Activated CD8-positive, alpha-beta memory T cell treated with anti-CD3 and anti-CD28 coated beads, Interleukin-2, amount 50 U/mL, for 48 hours (primary cell): Measurements from ENCODE around the gene BCL2L2.
"Not testable (repeated sequence)": the region's sequence is repeated elsewhere in the genome, so short reads cannot be mapped to it uniquely, and the experiment has no call there.

ENCODE experiments used
- DNase-seq: peaks from one replicate; pipeline ENCODE4 v3.0.0-alpha.2; 2020

The BCL2L2 gene

GRCh38 chr14:23324993-23325392 is 18.4 kb downstream of the BCL2L2 start:
- DNase-seq, result no peak

DNA sequence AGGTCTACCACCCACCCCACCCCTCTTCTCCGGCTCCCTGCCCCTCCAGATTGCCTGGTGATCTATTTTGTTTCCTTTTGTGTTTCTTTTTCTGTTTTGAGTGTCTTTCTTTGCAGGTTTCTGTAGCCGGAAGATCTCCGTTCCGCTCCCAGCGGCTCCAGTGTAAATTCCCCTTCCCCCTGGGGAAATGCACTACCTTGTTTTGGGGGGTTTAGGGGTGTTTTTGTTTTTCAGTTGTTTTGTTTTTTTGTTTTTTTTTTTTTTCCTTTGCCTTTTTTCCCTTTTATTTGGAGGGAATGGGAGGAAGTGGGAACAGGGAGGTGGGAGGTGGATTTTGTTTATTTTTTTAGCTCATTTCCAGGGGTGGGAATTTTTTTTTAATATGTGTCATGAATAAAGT is 19.1 kb downstream of the BCL2L2 start:
- not testable (repeated sequence) for DNase-seq

DNA sequence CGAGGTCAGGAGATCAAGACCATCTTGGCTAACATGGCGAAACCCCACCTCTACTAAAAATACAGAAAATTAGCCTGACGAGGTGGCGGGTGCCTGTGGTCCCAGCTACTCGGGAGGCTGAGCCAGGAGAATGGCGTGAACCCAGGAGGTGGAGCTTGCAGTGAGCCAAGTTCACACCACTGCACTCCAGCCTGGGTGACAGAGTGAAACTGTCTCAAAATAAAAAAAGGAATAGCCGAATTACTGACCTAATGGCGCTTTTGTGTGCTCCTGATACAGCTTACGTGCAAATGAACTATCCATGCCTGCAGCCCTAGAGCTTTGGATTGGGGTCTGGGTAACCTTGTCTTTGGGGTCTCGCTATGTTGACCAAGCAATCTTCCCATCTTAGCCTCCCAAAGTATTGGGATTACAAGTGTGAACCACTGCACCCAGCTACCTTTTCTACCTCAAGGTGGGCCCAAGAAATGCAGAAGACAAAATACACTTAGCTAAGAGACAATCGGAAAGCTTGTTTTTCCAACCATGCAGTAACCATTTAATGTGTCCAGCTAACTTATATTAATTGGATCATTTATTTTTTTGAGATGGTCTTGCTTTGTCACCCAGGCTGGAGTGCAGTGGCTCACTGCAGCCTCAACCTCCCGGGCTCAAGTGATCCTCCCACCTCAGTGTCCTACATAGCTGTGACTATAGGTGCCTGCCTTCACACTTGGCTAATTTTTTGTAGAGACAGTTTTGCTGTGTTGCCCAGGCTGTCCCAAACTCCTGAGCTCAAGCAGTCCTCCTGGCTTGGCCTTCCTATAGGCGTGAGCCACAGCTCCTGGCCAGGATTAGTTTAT is 20.1 kb downstream of the BCL2L2 start:
- DNase-seq, result no peak

DNA sequence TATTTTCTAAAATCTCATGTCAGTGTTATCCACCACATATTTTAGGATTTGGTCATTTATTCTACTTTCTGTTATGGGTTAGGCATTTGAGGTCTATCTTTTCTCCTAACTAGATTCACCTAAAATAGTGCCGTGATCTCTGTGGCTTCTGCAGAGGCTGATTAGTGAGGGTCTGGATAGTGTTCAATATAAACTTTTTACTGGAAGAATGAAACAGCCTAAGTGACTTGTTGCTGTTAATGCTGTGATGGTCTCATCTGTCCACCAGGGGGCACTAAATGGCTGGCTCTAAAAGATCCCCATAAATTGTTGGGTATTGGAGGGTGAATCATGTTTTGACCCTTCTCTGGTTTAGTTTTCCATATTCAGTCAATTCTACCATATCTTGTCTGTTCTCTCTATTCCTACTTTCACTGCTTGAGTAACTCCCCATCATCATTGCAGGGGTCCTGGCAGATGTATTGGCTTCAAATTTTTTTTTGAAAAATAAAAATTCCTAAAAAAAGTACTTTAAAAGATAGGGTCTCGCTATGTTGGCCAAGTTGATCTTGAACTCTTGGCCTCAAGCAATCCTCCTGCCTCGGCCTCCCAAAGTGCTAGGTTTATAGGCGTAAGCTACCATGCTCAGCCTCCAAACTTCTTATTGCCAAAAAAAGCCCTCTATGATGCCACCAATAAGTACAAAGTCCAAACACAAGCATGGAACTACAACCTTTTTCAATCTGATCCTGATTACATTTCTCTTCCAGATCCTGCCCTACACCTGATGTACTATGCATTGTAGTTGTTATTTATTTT is 21.5 kb downstream of the BCL2L2 start:
- peak; percentile 69 for DNase-seq

DNA sequence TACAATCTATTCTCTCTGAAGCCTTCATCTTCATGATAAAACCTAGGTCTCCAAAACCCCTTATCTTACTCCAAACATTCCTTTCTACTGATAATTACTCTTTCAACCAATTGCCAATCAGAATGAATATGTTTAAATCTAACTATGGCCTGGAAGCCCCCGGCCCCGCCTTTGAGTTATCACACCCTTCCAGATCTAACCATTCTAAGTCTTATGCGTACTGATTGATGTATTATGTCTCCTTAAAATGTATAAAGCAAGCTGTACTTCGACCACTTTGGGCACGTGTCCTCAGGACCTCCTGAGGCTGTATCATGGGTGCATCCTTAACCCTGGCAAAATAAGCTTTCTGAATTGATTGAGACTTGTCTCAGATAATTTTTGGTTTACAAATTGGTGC is 29.0 kb downstream of the BCL2L2 start:
- DNase-seq, result no peak

DNA sequence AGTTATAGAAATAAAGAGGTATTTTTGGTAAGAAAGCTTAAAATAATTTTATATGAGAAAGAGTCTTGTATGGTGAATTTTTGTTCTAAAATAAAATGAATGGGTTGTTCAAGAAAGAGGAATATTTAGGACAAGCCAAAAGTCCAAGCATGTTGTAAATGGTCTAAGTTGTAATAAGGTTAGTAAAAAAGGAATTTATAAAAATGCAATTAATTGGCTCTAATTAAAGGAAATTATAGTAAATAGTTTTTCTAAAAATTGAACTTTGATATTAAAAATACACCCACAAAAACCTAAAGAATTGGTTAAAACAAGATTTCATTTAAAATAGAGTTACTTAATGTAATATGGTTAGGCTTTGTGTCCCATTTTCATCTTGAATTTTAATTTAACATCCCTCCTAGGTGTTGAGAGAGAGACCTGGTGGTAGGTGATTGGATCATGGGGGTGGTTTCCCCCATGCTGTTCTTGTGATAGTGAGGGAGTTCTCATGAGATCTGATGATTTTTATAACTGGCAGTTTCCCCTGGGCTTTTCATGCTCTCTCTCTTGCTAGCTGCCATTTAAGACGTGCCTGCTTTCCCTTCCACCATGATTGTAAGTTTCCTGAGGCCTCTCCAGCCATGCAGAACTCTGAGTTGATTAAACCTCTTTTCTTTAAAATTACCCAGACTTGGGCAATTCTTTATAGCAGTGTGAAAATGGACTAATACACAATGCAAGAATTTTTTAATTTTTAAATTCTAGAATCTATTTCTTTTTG is 33.1 kb downstream of the BCL2L2 start:
- DNase-seq, result no peak

- DNase-seq, result no peak
Measured at GRCh38 chr14:23344481-23344880, 37.8 kb downstream of the BCL2L2 start.

GRCh38 chr14:23345987-23346692 is 39.5 kb downstream of the BCL2L2 start:
- no peak for DNase-seq

- DNase-seq, result no peak
Measured at GRCh38 chr14:23346693-23347405, 40.2 kb downstream of the BCL2L2 start.

DNA sequence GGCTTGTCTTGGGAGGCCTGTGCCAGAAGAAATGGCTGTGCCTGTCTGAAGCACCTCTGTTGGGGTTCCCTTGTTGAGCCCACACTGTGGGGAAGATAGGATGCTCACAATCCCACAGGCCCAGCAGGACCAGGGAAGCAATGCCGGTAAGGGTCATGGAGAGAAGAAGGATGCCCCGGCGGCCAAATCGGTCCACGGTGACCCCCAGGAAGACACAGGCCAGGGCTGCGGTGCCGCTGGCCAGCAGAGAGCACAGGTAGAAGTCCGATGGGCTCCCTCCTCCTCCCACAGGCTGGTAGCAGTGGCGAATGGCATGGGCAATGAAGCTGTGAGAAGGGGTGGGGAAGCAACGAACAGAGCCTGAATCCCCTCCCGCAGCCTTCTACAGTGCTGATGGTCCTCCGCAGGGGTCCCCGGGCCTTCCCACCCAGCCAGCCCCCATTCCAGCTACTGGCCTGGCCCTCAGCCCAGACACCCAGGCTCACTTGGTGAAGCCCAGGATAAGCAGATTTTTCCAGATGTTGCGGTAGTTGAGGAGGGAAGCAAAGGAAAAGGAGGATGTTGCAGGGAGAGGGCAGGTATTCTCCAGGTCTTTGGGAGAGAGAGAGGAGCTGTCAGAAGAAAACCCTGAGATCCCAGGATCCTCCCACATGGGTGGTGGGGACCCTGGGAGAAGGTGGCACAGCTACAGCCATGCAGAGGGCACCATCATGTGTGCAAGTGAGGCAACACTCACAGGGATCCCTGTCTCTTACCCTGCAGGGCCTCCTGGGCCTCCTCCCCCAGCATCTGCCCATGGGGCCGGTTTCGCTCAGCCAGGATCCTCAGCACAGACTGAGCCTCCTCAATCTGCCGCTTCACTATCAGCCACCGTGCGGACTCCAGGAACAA is 41.0 kb downstream of the BCL2L2 start:
- no peak for DNase-seq

GRCh38 chr14:23348297-23348655 is 41.6 kb downstream of the BCL2L2 start:
- no peak for DNase-seq

DNA sequence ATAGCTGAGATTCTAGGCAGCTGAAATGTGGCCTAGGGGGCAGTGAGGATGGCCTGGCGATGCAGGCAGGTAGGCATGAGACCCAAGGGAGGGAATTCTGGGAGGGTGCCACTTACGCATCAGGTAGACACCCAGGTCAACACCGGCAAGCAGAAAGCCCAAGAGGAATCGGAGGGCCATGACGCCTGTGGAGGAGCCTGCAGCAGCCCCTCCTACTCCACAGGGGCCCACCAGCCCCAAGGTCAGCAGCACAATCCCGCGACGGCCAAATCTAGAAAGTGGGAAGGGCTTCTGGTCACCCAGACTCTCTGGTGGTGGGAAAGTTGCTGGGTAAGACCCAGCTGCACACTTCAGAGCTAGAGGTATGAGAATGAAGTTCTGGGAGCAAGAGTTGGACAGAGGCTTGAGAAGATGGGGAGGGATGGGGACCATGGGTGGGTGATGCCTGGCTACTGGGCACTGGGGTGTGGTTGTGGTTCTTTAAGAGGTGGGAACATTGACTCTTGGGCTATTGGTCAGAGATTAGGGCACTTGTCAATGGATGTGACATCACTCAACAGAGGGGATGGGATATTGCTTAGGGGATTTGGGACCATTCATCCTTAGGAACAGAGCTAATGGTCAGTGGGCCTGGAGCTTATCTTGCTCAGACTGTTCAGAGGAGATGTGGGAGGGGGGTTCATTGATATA is 42.7 kb downstream of the BCL2L2 start:
- DNase-seq, result no peak

DNA sequence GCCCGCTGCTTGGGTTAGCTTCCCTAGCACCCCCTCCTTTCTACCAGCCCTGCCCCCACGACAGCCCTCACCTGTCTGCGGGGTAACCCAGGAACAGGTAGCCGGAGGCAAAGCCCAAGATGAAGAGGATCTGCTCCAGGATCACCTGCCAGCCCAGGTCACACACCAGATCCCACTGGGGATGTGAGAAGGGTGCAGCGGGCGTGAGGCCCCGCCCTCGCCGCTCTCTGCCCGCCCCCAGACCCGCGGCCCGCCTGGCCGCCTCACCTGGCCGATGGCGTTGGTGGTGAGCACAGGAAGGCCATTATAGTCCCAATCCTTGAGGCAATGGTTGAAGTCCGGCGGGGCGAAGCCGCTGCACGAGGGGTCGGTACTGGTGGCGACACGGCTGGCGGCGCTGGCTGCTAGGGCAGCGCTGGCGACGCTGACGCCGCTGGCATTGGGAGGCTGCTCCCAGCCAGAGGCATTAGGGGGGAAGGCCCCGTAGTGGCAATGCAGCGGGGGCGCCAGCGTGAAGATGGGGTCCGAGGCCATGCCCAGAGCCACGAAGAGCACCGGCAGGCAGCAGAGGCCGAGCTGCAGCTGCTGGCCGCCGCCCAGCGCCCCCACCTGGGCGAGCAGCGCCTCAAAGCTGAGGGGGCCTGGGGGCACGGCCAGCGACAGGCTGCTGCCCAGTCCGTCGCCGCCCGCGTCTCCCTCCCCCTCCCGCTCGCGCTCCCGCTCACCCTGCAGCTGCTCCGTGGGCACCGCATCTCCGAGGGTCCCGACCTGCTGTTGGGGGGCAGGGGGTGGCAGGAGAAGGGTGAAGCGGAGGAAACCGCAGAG is 45.3 kb downstream of the BCL2L2 start:
- DNase-seq, result no peak

GRCh38 chr14:23352506-23353432 is 46.1 kb downstream of the BCL2L2 start, which contains the start of gene SLC22A17:
SLC22A17 (minus strand) TSS chr14:23352887.
- peak; percentile 68 for DNase-seq

DNA sequence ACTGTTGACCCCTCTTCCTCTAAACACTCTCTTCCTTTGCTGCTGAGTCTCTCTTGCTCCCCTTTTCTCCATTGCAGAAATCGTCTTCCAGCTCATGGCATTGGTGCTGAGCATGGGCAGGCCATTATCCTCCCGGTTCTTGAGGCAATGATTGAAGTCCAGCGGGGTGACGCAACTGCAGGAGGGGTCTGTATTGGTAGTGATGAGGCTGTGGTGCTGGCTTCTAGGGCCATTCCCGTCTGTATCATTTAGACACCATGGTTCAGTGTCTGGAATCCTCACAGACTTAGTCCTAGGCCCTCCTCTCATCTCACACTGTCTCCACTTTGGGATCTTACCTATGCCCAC is 46.8 kb downstream of the BCL2L2 start:
- no peak for DNase-seq

GRCh38 chr14:23354990-23355389 is 48.4 kb downstream of the BCL2L2 start:
- DNase-seq, result no peak

- no peak for DNase-seq
Measured at GRCh38 chr14:23355871-23356435, 49.3 kb downstream of the BCL2L2 start.

GRCh38 chr14:23356662-23357061 is 50.0 kb downstream of the BCL2L2 start:
- peak; percentile 30 for DNase-seq
